MCF 10A (cell line): ENCODE measurements around the gene CEMP1. TPM values are rescaled to one million over a fixed set of nuclear protein-coding genes. Genes with fewer than 3 reads are reported as not detected.

Source experiments
- BruUV-seq: library from RNA; stranded (reverse); fragments of 400-500 nt; replicated peaks from 2 replicates; lab custom pipeline; 2021; lab: Mats Ljungman, UMichigan
- CTCF ChIA-PET: fragments of 300-600 bp; sonication (Branson Sonifier 250); formaldehyde crosslinking; extraction: SDS; loops from one replicate; lab custom pipeline; 2021; ENCODE audit warnings: antibody characterized with exemption, inconsistent platforms; lab: Yijun Ruan, JAX
- POLR2A ChIA-PET: fragments of 300-600, 350-650 bp; sonication (Branson Sonifier 250); formaldehyde crosslinking; extraction: SDS; loops from one replicate; lab custom pipeline; 2020; ENCODE audit warnings: antibody characterized with exemption, inconsistent platforms; lab: Yijun Ruan, JAX
- DNase-seq: peaks from one replicate; pipeline ENCODE4 v3.0.0-alpha.2; 2018; ENCODE audit not compliant: unreplicated experiment
- H3K27ac Mint-ChIP-seq: one replicate; pipeline ENCODE4 v1.8.0; 2022; ENCODE audit warnings: mild to moderate bottlenecking, low read depth, mixed read lengths; ENCODE audit not compliant: unreplicated experiment
- H3K27me3 Mint-ChIP-seq: one replicate; pipeline ENCODE4 v1.8.0; 2022; ENCODE audit warnings: mixed read lengths; ENCODE audit not compliant: insufficient read depth, unreplicated experiment
- H3K36me3 Mint-ChIP-seq: one replicate; pipeline ENCODE4 v1.8.0; 2022; ENCODE audit warnings: mild to moderate bottlenecking, moderate library complexity, mixed read lengths; ENCODE audit not compliant: insufficient read depth, unreplicated experiment
- H3K4me1 Mint-ChIP-seq: one replicate; pipeline ENCODE4 v1.8.0; 2022; ENCODE audit warnings: mixed read lengths; ENCODE audit not compliant: insufficient read depth, unreplicated experiment
- H3K4me3 Mint-ChIP-seq: one replicate; pipeline ENCODE4 v1.8.0; 2022; ENCODE audit warnings: mild to moderate bottlenecking, moderate library complexity, mixed read lengths; ENCODE audit not compliant: unreplicated experiment
- H3K9me3 Mint-ChIP-seq: one replicate; pipeline ENCODE4 v1.8.0; 2022; ENCODE audit warnings: mixed read lengths; ENCODE audit not compliant: unreplicated experiment
- CTCF ChIP-seq: fragments of 200-600 bp; IDR thresholded peaks from one replicate; pipeline ENCODE4 v1.8.0; 2022; ENCODE audit warnings: antibody characterized with exemption, mild to moderate bottlenecking; ENCODE audit not compliant: unreplicated experiment
- intact Hi-C: fragments of 100-400 bp; cut with micrococcal nuclease; formaldehyde crosslinking; loops from 2 replicates; pipeline ENCODE4 v1.14.1; 2022
- total RNA-seq: library from RNA; stranded (reverse); gene quantifications from 2 replicates; pipeline ENCODE4 v1.2.3, GENCODE V29; 2022

The CEMP1 gene
- total RNA-seq, 1 experiment from 2014 or later: not detected

- intact Hi-C loops: no loop called here
- Mint-ChIP-seq H3K9me3 (no peaks in the 10 kb centered on the region), H3K36me3 (peaks cover 8% of the 10 kb centered on the region), H3K27ac (no peak overlapping the region), H3K4me1 (peaks cover 14% of the 10 kb centered on the region), H3K4me3 (no peak overlapping the region), H3K27me3 (no peaks in the 10 kb centered on the region)
- no TSS peak for BruUV-seq
- TF ChIP-seq CTCF: no peak
- ChIA-PET POLR2A (interaction anchor here (0.9 kb wide), 1 partner anchor 297 kb away, joined by 3 read pairs; the partner anchor contains the start of gene PGP), CTCF (interaction anchor here (0.5 kb wide), 1 partner anchor 347 kb away, joined by 3 read pairs; no protein-coding TSS in a partner anchor)
- no peak for DNase-seq
Observed at GRCh38 chr16:2511128-2511800, 19.9 kb downstream of the CEMP1 start.

- BruUV-seq: no TSS peak
- Mint-ChIP-seq H3K9me3 (no peaks in the 10 kb centered on the region), H3K27ac (no peak overlapping the region), H3K36me3 (no peaks in the 10 kb centered on the region), H3K4me3 (no peak overlapping the region), H3K4me1 (peaks cover 6% of the 10 kb centered on the region), H3K27me3 (no peaks in the 10 kb centered on the region)
- TF ChIP-seq CTCF: no peak
- POLR2A ChIA-PET: no interaction called here
- CTCF ChIA-PET: interaction anchor here (1.3 kb wide), 1 partner anchor 169 kb away, joined by 4 read pairs; the partner anchor contains the start of gene ABCA3
- no peak for DNase-seq
- intact Hi-C loops: no loop called here
Observed at GRCh38 chr16:2508722-2509400, 22.3 kb downstream of the CEMP1 start.

- no peak for TF ChIP-seq CTCF
- POLR2A ChIA-PET: no interaction called here
- Mint-ChIP-seq H3K36me3 (no peaks in the 10 kb centered on the region), H3K4me3 (no peak overlapping the region), H3K4me1 (peaks cover 2% of the 10 kb centered on the region), H3K27ac (no peak overlapping the region), H3K27me3 (no peaks in the 10 kb centered on the region), H3K9me3 (no peaks in the 10 kb centered on the region)
- intact Hi-C loops: no loop called here
- DNase-seq: no peak
- CTCF ChIA-PET: interaction anchor here (1.3 kb wide), 1 partner anchor 167 kb away, joined by 4 read pairs; the partner anchor contains the start of gene ABCA3
- no TSS peak for BruUV-seq
Observed at GRCh38 chr16:2507665-2508064, 23.5 kb downstream of the CEMP1 start.

- intact Hi-C loops: no loop called here
- H3K36me3 Mint-ChIP-seq: no peaks in the 10 kb centered on the region
- CTCF ChIA-PET: interaction anchor here (0.7 to 1.3 kb wide), 2 partner anchors 77 to 167 kb away, joined by 3 to 4 read pairs; partner anchors contain the start of gene ABCA3
- H3K4me3 Mint-ChIP-seq: no peak overlapping the region
- H3K27ac Mint-ChIP-seq: no peak overlapping the region
- no peaks in the 10 kb centered on the region for H3K4me1 Mint-ChIP-seq
- TF ChIP-seq CTCF: no peak
- no peaks in the 10 kb centered on the region for H3K27me3 Mint-ChIP-seq
- H3K9me3 Mint-ChIP-seq: no peaks in the 10 kb centered on the region
- DNase-seq: no peak
- POLR2A ChIA-PET: no interaction called here
- no TSS peak for BruUV-seq
Observed at GRCh38 chr16:2507052-2507659, 24.1 kb downstream of the CEMP1 start.
